Prostate gland (tissue), 2 donors: ENCODE results near the gene POLR1A.

Source experiments
- CTCF ChIP-seq, 4 experiments: fragments of 200-600 bp in 2 of 4; fragments of 450-650 bp in 2 of 4; sonication (generic) in 2 of 4; IDR thresholded peaks; 1 replicate in 3 of 4; 2 replicates in 1 of 4; pipeline ENCODE4 v1.5.1; 2016 to 2019; ENCODE audit warnings: antibody characterized with exemption in 4 of 4, mild to moderate bottlenecking in 2 of 4, moderate library complexity in 2 of 4
- POLR2A ChIP-seq: fragments of 450-650 bp; IDR thresholded peaks from one replicate; pipeline ENCODE4 v1.6.1; 2016; ENCODE audit warnings: antibody characterized with exemption, mild to moderate bottlenecking
- POLR2AphosphoS5 ChIP-seq: sonication (generic); formaldehyde crosslinking; IDR thresholded peaks from one replicate; pipeline ENCODE4 v1.6.1; 2017; ENCODE audit warnings: antibody characterized with exemption

GRCh38 chr2:86011449-86011941 lies 94.2 kb downstream of the POLR1A start:
- no peak for TF ChIP-seq CTCF (IDR thresholded peaks at IDR 0.05)
- TF ChIP-seq POLR2A, result no peak
- TF ChIP-seq POLR2AphosphoS5, result peak; percentile 66
